Measurements from ENCODE around the gene NFIA. TPM values are rescaled to one million over a fixed set of nuclear protein-coding genes. Genes with fewer than 3 reads are reported as not detected.

NFIA gene
- total and polyA plus RNA-seq, 9 of the 15 experiments (the other 6 are each of a cell fraction or from before 2014, with no cell fraction given) = 5.3 to 24.9 (median 9.8) TPM

DNA sequence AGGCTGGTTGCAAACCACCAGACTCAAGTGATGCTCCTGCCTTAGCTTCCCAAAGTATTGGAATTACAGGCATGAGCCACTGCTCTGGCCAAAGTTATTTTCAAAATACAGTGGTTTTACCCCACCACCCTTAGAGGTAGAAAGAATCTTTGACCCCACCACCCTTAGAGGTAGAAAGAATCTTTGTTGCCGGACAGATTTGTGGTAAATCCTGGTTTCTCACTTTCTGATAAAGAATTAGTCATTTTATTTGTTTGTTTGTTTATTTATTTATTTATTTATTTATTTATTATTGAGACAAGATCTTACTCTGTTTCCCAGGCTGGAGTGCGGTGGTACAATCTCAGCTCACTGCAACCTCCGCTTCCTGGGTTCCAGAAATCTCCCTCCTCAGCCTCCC, 55.9 kb downstream of the NFIA start:
- peaks cover 9% of the 10 kb centered on the region; the same call in 1 of the 3 replicates for H3K36me3 ChIP-seq (ENCODE audit: control insufficient read depth, insufficient read depth, low read length)
- TF ChIP-seq ZBTB8A (IDR thresholded peaks at IDR 0.05; ENCODE audit: partially characterized antibody) (no peak), SAP30 (IDR thresholded peaks at IDR 0.05; ENCODE audit: borderline replicate concordance, insufficient read depth, low read depth, low read length, poor library complexity, severe bottlenecking) (no peak), KDM1A (IDR thresholded peaks at IDR 0.05) (peak; percentile 51 to 68)
- no peaks in the 10 kb centered on the region for H3K9me3 ChIP-seq (replicated peaks; ENCODE audit: control insufficient read depth, insufficient read depth, low read depth, low read length)
- intact Hi-C loops (cut with micrococcal nuclease) (no loop called here), in situ Hi-C loops (cut with MboI) (loop anchor here (5.0 kb wide), 1 partner anchor 86 kb away; no protein-coding TSS in a partner anchor)
- no peak for DNase-seq (ENCODE audit: extremely low read depth in 1 of 4, low spot score in 3 of 4)
- no peak overlapping the region for H3K9ac ChIP-seq (ENCODE audit: insufficient read depth in 1 of 2, low read depth in 2 of 2, low read length in 2 of 2)
- no peak overlapping the region for H3K27ac ChIP-seq (ENCODE audit: extremely low read depth, low read depth, low read length)
- POLR2A ChIA-PET = interaction anchor here (1.4 to 4.7 kb wide), 4 partner anchors 10 to 144 kb away, joined by 4 to 21 read pairs (median 10); no protein-coding TSS in a partner anchor
- H4K20me1 ChIP-seq (replicated peaks; ENCODE audit: control insufficient read depth, insufficient read depth, low read length) = no peaks in the 10 kb centered on the region
- peaks cover 8 to 32% of the 10 kb centered on the region in 2 experiments for H3K4me1 ChIP-seq (replicated peaks in 1 of 2; ENCODE audit: control insufficient read depth in 2 of 2, insufficient read depth in 2 of 2, low read length in 2 of 2)
- no peaks in the 10 kb centered on the region for H3K9me1 ChIP-seq (ENCODE audit: control insufficient read depth, insufficient read depth, low read length)
- CTCF ChIA-PET (ENCODE audit: low intra/inter-chr PET ratio) = no interaction called here
- H3K27me3 ChIP-seq (ENCODE audit: control insufficient read depth in 2 of 2, insufficient read depth in 2 of 2, low read length in 2 of 2) = no peaks in the 10 kb centered on the region
- H2AFZ ChIP-seq (ENCODE audit: low read depth, low read length) = no peak overlapping the region
- ATAC-seq = no peak
- no peak for FAIRE-seq
- WGBS (ENCODE audit: insufficient coverage, low coverage, missing lambda C conversion rate) = 97% methylated on average over 3 of the region's 3 CpGs
- H3K4me2 ChIP-seq (ENCODE audit: insufficient read depth, low read length) = no peak overlapping the region
- BruUV-seq (replicated peaks) = no TSS peak
- peaks cover 73% of the 10 kb centered on the region for H3K79me2 ChIP-seq (ENCODE audit: control insufficient read depth, insufficient read depth, low read length)
- no peak overlapping the region for H3K4me3 ChIP-seq
